ENCODE measurements around the gene YWHAQ. TPM values are rescaled to one million over a fixed set of nuclear protein-coding genes. Genes with fewer than 3 reads are reported as not detected.

Gene YWHAQ
- total RNA-seq, 1 donor from 2014 or later, result 179 TPM

DNA sequence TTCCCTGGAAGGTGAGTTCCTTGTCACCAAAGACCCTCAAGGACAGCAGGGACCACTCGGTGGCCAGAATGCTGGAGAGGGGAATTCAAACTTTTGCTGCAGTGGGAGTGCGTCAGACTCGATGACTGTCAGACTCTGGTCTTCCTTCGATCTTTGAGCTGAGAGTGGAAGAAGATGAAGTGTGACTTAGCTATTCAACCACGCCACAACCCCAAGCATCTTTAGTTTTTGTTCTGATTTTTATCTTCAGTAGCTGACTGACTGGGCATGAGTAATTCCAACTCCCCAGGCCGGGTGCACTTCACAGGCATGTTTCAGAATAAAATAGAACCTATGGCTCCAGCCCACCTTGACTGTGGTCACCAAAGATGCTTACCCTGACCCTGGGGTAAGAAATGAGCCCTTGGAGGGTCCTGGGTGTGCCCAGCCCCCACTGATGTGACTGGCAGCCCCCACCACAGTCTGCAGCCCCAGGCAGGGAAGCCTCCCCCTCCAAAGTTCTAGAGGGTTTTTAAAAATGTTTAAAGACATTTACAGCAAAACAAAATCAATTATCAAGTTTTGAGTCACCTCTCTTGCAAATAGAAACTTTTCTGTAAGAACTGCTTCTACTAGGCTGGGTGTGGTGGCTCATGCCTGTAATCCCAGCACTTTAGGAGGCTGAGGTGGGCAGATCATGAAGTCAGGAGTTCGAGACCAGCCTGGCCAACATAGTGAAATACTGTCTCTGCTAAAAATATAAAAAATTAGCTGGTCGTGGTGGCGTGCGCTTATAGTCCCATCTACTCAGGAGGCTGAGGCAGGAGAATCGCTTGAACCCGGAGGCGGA is 24.9 kb upstream of the YWHAQ start:
- no peak for DNase-seq

DNA sequence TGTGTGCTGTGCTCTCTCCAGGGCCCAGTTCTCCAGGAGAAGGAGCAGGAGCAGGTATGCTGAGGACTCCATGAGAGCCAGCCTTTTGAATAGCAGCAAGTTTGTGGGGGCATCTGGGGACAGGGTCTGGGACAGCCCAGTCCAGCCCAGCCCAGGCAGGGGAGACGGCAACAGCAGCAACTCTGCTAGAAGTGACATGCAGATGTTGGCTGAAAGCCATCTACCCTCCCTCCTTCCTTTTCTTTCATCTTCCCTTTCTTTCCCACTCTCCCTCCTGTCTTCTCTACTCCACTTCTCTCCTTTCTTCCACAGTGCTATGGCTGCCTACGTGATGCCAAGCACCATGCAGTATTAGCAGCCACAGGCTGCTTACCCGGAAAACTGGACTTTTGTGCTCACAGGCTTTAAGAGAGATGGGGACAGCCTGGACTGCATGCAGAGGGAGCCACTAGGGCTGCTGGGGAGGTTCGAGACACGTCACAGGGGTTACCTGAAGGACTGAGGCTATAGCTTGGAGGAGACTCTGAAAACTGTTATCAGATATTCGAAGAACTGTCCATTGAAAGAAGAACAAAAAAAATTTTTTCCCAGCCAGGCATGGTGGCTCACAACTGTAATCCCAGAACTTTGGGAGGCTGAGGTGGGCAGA is 23.8 kb upstream of the YWHAQ start:
- DNase-seq, result no peak

DNA sequence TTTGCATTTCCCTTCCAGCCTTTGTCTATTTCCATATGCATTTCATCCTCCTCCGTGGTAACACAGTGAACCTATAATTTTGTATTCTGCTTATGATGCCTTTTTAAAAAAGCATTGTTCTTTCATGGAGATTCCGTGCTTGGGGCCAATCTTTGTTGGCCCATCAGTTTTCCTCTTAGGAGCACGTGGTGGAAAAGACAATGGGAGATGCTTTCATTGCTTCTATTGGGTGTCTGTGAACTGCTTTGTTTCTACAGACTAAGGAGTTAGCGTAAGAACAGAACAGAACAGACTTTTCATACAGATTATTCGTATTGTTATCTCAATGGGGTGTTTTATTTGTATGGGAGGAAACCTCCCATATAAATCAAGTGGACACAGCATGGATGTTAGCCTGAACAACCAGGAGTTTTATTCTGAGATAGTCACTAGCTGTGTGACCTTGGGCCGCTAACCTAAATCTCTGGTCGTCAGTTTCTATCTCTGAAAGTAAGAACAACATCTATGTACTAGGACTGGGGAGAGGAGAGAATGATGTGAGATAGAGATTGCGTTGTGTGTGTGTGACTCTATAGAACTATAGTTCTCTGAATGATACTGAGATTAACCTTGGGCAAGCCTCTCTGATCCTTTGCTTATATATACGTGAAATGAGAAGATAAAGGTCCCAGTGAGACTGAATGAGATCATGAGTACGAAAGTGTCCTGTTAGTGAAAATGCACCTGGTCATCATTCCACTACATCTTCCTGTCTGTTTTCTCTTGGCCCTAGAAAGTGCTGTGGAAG is 22.9 kb upstream of the YWHAQ start:
- DNase-seq, result no peak

DNA sequence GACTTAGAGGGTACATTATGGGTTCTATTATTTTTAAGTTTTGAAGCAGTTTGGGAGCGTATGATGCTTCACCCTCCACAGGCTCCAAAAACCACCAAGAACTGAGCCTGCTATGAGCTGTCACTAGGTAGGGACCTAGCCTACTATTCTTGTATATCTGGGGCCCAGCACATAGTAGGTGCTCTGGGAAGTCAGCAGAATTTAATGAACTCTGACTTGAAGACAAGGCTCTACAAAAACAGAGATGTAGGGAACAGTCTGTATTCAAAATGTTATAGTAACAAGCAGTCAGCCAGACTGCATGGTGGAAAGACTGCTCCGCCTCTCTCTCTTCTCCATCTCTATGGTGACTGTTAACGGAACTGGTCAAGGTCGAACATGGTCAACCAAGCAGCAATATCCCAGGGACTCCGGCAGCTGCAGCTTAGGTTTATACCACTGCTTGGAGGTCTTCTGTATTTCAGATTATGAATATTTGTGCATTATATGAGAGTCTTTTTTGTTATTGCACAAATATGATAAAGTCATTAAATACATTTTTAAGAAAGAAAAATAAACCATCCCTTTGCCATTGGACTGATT is 22.2 kb upstream of the YWHAQ start:
- no peak for DNase-seq

DNA sequence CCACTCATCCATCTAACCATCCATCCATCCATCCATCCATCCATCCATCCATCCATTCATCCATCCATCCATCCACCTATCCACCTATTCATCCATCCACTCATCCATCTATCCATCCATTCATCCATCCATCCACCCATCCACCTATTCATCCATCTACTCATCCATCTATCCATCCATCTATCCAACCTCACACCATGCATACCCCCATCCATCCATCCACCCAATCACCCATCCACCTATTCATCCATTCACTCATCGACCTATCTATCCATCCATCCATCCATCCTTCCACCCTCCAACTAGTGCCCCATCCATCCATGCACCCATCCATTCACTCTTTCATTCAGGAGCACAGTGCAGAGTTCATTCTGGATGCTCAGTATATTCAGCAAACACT is 21.5 kb upstream of the YWHAQ start:
- no peak for DNase-seq

DNA sequence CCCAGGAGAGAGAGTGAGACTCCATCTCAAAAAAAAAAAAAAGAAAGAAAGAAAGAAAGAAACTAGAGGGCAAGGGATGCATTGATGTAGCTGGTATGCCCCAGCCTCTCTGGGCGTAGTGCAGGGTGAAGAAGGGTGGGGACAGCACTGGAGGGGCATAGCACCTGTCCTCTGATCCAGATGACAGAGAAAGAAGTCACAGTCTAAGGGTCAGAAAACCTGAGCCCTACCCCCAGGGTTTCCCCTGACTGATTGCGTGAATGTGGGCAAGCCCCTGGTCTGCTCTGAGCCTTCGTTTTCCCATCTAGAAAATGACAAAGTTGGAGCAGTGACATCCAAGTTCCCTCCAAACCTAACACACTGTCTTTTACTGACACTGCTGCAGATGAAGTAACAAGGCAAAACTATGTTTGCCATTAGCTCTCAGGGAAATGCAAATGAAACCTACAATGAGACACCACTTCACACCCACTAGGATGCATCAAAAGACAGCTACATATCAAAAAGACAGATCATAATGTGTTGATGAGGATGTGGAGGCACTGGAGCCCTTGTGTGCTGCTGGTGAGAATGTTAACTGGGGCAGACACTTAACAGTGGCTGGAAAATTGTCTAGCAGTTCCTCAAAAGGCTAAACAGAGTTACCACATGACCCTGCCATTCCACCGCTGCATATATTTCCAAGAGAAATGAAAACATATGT is 19.5 kb upstream of the YWHAQ start:
- no peak for DNase-seq

DNA sequence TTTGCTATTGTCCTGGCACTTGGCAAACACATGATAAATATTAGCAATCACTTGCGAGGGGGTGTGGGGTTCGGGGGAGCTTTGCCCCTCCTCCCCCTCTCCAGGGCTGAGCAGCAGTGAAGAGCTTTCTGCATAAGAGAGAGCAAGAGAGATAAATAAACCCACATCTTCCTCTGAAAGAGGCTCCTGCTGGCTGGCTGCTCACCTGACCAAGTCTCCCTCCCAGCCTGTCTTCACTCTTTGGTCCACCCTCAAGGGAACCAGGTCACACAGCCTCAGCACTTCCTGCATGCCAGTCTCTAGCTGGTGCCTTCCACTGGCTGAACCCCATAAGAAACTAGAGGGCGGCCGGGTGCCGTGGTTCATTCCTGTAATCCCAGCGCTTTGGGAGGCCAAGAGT is 18.5 kb upstream of the YWHAQ start:
- DNase-seq, result no peak

DNA sequence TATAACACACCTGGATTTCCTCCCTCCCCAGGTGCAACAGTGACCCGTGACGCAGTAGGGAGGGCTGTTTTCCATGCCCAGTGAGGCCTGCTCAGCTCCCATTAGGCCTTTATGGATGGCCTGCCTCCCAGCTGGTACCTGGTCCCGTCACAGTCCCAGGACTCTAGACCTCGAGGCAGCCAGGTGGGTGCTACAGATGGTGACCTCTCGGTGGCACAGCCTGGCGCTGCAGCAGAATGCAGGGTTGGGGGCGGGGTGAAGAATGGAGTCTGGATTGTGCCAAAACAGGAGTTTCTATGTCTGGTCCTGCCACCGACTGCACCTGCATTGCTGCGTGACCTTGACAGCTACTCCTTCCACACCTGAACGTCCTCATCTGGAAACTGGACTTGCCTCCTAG is 18.0 kb upstream of the YWHAQ start:
- DNase-seq, result no peak

DNA sequence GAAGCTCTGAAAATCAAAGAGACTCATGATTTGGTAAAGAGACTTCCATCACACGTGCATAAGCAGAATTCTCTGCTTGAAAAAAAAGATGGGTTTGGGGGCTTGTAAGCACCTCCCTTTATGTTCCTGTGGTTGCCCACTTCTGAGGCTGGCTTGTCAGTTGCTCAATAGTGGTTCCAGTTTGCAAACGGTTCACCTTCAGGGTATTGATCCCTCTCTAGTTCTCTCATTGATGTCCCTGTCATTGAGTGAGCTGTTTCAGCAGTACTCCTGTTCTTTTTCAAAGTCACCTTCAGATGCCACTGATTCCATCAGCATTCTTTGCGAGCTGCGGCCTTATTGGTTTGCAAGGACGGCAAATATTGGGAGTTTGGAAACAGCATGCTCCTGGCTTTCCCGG is 17.1 kb upstream of the YWHAQ start:
- DNase-seq, result no peak

DNA sequence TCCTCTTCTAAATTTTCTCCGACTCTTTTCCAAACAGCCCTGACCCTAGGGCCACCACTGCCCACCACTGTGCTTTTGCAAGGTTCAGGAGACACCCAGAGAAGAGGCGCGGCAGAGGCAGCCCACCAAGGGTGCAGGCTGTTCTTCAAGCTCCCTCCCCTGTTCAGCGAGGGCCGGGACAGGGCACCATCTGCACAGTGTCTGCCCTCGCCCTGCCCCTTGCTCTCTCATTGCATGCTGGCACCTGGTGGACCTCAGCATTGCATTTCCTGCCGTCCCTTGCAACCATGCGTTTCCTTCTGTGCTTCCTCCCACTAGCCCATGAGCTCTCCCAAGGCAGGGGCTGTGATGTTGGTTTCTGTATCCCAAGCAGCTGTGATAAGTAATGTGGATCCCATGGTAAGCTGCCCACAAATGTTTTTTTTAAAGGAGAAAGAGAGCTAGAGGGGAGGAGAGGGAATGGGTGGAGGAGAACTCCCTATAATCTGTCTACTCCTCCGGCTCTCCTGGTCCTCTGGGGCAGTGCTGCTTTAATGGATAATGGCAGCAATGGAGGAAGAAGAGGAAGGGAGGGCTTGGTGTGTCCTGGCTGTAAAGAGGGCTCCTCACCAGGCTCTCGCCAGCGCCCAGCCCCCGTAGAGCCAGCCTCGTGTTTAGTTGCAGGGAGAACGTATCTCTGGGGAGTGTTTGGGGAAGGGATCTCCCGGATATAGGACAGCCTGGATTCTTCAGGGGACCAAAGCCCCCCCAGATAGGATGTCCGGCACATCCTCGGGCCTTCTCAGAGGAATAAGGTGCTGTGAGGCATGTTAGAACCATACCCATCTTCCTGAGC is 15.6 kb upstream of the YWHAQ start:
- no peak for DNase-seq

DNA sequence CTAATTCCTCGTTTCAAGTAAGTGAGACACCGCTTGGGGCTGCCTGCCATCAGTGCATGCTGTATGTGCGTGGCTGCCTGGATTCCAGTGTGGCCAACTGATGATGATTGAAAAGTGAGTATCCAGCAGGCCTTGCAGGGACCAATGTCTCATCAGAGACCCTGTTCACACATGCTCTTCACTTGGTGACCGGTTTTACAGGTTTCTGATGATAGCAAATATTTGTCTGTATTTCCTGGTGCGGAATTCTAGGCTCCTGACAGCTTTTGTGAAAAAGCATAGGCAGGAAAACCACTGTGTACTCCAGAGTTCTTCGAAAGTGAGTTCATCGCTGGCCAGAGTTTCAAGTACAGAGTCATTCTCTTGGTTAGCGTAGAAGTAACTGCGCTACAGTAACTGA is 13.8 kb upstream of the YWHAQ start:
- no peak for DNase-seq

DNA sequence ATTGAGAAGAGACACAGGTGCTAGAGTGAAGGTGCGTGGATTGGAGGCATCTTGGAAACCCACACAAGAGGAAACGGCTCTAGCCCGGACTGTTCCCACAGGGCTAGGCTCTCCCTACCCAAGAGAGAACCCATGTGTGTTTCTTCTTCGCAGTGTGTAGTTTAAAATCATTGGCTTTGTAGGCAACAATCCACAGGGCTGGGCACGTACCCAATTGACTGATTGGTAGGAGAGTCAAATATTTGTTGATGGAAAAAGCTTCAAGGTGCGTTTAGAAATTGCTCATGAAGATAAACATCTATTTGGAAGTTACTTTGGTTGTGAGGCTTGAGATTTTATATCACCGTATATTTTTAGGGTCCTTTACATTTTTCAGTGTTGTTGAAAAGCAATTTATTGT is 13.2 kb upstream of the YWHAQ start:
- no peak for DNase-seq

DNA sequence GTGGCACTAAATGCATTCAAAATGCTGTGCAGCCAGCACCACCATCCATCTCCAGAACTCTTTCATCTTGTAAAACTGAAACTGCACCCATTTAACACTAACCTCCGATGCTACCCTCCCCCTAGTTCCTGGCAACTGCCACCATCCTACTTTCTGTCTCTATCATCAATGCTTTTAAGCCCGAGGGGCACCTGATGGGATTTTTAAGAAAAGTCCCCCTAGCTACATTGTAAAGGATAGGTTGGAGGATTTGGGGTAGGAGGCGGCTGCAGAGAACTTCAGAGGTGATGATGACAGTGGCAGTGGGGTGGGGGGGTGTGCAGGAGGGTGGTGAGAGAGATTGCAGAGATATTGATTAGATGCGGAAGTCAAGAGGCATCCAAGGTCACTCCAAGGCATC is 10.8 kb upstream of the YWHAQ start:
- no peak for DNase-seq

DNA sequence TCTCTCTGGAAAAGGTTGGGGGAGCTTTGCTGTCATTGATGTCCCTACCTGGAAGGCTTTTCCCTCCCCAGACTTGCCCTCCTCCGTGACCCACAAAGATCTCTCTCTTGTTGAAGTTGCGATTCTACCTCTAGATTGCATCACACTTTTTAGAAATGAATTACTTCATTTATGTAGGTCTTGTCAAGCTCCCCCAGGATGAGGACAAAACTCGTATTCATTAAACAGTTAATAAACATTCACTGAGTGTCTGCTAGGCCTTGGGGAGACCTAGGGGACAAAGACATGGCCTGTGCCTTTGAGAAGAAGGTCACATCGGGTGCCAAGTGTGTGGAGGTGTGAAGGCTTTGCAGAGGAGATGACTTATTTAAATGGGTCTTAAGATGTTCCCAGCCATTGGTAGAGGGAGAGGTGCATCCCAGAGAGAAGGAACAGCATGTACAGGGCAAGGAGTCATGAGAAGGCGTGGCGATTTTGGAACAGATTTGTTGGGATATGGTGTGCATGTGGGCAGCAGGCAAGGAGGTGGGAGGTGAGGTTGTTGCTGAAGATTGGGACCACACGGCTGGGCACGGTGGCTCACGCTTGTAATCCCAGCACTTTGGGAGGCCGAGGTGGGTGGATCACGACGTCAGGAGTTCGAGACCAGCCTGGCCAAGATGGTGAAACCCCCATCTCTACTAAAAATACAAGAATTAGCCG is 9.8 kb upstream of the YWHAQ start:
- no peak for DNase-seq

DNA sequence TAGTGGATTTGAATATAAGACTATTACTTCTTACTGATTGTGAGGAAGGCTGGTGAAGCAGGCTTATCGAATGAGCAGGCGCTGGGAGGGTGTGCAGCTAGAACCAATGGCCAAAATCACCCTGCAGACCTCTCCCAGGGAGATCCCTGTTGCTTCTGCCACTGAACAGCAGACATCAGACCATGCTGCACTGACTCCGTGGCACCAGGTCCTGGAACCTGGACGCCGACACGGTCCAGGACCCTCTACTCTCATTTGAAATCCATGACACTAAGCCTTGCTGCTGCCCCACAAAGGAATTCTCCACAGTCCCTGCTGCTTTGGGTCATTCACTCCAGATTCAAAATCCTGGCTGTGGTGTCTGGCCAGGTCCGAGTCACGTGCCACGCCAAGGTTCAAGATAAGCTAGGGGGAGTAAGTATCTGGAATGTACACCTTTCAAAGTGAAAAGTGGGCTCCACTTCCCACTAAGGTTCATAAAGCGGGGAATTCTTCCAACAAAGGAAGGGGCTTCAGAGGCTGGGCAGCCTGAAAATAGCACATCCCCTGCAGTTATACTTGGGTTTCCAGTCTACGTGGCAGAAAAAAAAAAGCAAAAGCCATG is 9.0 kb upstream of the YWHAQ start:
- no peak for DNase-seq

DNA sequence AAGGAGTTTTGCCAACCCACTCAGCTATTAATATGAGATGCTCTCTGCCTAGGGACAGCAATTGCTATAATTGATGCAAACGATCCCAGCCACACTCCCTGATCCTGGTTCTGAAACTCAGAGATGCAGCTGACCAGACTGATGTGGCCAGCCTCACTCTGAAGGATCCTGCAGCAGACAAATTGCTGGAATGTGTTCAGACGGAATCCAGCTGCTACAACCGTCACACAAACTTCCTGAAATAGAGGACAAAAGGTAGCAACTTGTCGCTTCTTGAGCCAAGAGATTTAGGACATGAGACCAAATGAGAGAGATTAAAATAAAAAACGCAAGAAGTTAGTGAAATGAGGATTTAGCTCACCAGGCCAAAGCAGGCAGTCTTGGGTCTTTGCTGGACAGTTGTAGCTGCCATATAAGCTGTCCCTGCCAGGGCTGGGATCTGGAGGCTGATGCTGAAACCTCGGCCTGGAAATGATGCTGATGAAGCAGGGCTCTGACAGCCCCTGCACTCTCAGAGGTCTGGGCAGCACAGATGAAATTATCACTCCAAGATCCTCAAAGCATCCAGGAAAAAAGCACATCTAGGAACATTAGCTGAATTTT is 8.3 kb upstream of the YWHAQ start:
- DNase-seq, result no peak

DNA sequence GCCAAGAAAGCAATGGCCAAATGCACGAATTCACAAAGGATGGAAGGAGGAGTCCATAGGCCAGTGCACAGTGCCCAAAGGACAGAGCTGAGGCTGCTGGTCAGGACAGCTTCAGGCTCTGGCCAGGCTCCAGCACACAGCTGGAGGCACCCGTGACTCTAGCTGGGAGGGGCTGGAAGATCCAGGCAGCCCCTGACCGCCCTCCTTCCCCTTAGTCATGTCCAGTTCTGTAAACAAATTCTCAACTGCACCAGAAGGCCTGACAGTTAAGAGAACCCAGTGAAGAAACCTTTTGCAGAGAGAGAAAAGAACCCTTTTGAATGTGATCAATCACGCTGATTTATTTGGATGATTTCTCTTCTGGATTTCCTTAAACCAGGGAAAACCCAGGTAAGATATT is 7.7 kb upstream of the YWHAQ start:
- DNase-seq, result peak; percentile 81

DNA sequence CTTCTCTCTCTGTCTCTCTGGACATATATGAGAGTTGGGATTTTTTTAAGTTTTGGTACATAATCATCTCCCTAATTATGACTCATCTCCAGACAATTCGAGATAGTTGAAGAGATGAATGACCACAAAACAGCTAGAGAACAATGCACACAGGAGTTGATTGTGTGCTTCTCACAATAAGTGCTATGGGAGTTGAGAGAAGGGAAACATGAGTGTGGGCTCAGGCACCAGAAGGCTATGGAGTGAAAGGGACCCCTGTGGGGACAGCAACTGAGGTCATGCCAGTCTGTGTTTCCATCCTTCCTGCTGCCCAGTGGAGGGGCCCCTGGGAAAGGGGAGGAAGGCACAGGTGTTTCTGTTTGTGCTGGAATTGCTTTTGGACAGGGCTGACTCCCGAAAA is 6.5 kb upstream of the YWHAQ start:
- peak; percentile 62 for DNase-seq

DNA sequence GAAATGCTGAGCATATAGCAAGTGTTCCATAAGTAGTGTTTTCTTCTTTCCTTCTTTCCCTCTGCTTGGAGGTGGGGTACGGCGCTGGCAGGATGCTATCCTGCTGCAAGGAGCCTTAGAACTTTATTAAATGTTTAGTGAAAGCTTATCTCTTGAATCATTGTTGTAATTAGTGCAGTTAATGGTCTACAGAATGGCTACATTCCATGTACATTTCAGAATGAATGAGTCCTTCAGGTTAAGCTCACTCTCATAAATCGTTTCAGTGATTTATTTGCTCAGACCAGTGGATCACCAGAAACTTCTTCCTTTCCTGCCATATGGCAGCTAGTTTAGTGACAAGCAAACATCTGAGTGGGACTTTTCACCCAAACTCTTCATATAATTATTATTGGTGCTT is 3.3 kb upstream of the YWHAQ start:
- no peak for DNase-seq
